ENCODE measurements around the gene CALML3.
"Not testable (repeated sequence)": the region's sequence is repeated elsewhere in the genome, so short reads cannot be mapped to it uniquely, and the experiment has no call there.

CALML3 gene

DNA sequence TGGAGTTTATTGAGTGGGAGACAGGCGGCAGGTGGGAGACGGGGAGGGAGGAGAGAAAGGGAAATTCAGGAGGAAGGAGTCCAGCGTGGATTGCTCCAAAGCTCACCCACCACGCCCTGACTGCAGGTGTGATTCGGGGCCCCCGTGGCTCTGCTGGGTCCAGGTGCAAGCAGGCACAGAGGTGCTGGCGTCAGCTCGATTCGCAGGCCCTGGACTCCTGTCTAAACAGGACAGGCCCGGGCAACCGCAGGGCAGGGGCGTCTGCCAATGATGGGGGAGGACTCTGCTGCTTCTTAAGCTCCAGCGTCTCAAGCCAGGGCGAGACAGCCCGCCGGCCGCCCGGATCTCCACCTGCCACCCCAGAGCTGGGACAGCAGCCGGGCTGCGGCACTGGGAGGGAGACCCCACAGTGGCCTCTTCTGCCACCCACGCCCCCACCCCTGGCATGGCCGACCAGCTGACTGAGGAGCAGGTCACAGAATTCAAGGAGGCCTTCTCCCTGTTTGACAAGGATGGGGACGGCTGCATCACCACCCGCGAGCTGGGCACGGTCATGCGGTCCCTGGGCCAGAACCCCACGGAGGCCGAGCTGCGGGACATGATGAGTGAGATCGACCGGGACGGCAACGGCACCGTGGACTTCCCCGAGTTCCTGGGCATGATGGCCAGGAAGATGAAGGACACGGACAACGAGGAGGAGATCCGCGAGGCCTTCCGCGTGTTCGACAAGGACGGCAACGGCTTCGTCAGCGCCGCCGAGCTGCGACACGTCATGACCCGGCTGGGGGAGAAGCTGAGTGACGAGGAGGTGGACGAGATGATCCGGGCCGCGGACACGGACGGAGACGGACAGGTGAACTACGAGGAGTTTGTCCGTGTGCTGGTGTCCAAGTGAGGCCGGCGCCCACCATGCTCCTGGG, at the start of gene CALML3:
TSS of gene CALML3 (plus strand) at position 321 of the 920 bp plus-strand sequence. CDS start at position 446, 125 bp downstream.
- no peak for DNase-seq (ENCODE audit: low read depth in 2 of 2)

DNA sequence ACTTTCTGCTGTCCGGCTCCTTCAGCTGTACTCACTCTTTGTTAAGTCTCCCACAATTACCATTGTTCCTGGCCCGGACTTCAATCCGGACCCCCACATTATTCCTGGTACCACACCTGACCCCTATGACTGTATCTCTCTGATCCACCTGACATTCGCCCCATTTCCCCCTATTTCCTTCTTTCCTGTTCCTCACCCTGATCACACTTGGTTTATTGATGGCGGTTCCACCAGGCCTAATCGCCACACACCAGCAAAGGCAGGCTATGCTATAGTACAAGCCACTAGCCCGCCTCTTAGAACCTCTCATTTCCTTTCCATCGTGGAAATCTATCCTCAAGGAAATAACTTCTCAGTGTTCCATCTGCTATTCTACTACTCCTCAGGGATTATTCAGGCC, 49.7 kb upstream of the CALML3 start:
- DNase-seq (ENCODE audit: low read depth in 2 of 2), result not testable (repeated sequence)

DNA sequence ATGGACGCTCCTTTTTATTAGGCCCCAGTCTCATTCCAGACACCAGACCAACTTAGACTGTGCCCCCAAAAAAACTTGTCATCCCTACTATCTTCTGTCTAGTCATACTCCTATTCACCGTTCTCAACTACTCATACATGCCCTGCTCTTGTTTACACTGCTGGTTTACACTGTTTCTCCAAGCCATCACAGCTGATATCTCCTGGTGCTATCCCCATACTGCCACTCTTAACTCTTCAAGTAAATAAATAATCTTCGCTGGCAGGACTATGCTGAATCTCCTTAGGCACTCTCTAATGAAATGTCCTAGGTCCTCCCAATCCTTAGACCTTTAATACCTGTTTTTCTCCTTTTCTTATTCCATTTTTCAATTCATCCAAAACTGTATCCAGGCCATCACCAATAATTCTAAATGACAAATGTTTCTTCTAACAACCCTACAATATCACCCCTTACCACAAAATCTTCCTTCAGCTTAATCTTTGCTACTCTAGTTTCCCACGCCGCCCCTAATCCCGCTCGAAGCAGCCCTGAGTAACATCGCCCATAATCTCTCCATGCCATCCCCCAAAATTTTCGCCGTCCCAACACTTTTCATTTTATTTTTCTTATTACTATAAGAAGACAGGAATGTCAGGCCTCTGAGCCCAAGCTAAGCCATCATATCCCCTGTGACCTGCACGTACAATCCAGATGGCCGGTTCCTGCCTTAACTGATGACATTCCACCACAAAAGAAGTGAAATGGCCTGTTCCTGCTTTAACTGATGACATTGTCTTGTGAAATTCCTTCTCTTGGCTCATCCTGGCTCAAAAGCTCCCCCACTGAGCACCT, 48.6 kb upstream of the CALML3 start:
- DNase-seq (ENCODE audit: low read depth in 2 of 2), result not testable (repeated sequence)

DNA sequence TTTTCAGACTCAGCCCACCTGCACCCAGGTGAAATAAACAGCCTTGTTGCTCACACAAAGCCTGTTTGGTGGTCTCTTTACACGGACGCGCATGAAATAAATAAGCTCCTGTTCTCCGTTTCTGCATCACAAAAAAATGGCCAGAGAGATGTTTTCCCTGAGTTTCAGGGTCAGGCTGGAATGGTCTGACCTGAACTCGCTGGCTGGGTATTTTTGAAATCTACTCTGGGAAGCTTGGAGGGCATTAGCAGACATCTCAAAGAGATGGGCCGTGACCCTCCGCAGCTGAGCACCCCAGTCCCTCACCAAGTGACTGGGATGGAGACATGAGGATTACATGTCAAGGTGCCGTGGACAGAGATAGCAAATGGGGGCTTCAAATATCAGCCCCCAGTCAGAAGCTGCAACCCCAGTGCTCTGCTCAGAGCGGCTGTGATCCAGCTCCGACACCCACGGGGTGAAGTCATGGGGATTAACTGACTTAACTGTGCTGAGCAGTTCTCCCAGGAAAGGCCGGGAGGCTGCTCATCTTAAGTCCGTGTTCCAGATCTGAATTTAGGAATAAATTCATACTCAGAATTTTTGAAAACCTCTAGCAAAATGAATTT, 47.7 kb upstream of the CALML3 start:
- no peak for DNase-seq (ENCODE audit: low read depth in 2 of 2)

DNA sequence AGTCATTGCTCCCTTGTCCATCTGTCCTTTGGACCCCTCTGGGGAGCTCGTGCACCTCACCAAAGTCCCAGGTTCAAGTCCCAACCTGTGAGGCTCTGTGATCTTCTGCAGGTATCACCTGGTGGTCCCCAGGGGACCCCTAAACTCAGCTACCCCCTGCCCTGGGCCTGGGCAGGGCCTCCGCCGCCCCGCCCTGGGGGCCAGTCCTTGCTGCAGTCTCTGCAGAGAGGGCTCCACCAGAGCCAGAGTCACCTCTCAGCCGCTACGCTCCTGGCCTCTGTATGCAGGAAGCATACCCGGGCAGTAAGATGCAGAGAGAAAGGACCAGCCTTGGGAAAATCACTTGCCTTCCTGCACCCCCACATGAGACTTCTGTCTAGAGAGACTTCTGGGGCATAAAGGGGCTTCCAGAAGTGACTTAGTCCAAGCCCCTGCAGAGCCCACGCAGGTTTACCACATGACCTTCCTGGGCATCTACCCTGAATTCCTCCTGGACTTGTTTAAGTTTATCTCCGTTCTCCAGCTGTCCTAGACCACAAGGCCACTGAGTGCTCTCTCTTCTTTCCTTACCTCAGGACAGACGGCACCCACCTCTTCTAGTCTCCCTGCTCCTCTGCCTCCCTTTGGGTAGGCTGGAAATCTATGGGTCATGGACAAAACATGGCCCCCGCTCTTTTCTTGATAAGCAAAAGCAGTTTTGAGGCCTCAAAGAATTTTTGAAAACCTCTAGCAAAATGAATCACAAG, 46.6 kb upstream of the CALML3 start:
- no peak for DNase-seq (ENCODE audit: low read depth in 2 of 2)

DNA sequence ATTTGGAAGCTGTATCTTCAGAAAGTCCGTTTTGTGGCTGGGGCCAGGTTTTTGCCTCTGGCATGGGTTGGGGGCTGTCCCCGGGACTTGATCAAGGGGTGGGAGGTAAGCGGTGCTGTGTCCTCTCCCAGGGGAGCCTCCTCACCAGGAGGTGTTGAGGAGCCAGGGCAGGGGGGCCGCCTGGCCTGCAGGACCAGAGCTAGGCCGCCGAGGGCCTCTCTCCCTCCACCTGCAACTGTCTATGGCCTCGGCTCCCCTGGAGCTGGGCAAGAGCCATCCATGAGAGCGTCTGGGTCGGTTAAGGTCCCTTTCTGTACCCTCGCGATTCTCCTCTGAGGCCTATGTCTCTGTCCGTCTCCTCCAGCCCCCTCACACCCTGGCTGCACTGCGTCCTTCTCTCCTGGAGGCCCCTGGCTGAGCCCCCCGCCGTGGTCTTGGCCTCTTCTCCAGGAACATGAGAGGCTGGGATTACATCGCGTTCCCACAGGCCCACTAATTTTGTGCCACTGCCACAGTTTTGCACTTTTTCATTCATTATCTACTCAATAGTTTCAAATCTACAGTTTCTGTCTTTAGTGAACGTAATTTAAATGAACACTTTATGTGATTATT, 46.0 kb upstream of the CALML3 start:
- no peak for DNase-seq (ENCODE audit: low read depth in 2 of 2)

DNA sequence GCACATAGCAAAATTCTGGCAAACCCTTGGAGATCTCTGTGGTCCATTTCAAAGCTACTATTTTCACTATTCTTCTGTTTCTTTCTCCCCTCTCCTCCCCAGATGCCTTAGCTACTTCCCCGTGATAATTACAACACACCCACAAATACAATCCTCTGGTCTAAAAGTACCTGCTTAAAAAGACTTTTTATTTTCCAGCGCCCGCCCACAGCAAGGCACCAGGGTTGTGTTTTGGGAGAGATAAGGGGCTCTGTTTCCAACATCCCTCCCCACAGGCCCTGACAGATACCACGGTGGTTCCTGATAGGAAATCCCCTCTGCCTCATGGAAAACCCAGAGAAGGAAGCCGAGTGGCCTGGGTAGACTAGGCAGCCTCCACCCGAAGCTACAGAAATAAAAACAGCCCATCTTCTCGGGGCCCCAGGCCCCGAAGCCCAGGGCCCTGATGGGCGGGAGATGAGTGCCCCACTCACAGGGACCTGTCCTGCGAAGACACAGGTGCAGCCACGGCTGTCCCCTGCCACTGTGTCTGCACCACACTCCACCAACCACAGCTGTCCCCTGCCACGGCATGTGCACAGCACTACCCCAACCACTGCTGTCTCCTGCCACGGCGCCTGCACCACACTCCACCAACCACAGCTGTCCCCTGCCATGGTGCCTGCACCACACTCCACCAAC, 45.1 kb upstream of the CALML3 start:
- no peak for DNase-seq (ENCODE audit: low read depth in 2 of 2)

DNA sequence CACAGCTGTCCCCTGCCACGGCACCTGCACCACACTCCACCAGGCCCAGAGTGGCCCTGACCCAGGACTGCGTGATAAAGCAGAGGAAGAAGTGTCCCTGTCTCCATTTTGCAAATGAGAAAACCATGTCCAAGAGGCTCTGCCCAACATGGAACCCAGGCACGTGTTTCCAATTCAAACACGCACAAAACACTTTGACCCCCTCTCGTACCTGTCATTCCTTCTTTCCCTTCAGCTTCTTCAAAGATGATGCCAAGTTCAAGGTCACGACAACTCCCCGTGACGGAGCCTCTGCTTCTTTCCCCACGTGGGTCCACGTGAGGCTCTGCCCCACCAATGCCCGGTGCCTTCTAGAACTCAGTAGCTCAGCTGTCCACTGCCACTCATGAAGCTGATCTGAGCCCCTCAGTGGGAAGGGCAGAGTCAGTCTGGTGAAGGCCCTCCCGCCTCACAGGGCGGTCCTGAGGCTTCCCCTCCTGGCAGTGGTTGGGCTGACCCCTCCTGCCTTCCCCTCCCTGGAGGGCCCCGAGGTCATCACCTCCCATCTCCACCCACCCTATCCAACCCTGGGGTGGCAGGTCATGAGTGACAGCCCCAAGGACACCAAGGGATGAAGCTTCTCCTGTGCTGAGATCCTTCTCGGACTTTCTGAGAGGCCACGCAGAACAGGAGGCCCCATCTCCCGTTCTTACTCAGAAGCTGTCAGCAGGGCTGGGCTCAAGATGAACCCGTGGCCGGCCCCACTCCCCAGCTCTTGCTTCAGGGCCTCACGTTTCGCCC, 44.4 kb upstream of the CALML3 start:
- no peak for DNase-seq (ENCODE audit: low read depth in 2 of 2)

DNA sequence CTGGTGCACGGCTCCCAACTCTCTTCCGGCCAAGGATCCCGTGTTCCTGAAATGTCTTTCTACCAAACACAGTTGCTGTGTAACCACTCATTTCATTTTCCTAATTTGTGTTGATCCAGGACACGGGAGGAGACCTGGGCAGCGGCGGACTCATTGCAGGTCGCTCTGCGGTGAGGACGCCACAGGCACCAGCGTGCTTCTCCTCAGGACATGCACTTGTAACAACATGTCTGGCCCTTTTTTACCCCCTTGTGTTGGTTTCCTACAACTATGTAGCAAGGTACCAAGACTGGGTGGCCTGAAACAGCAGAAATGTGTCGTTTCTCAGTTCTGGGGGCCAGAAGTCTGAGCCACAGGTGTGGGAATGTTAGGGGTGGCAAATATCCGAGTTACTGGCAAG, 43.6 kb upstream of the CALML3 start:
- DNase-seq (ENCODE audit: low read depth in 2 of 2), result no peak

DNA sequence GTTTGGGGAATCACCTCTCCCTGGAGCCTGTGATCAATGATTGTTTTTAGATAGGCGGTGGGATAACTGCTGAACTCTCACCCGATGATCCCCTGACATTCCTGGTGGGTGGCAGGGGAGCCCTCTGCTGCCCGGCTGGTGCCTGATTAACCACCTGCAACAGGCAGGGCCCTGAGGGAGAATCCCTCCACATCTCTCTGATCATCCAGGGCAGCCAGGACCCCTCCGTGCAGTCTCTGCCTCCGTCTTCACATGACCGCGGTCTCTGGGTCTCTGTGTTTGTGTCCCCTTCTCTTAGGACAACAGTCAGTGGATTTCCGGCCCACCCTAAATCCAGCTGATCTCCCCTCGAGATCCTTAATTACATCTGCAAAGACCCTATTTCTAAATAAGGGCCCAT, 42.7 kb upstream of the CALML3 start:
- DNase-seq (ENCODE audit: low read depth in 2 of 2), result no peak

DNA sequence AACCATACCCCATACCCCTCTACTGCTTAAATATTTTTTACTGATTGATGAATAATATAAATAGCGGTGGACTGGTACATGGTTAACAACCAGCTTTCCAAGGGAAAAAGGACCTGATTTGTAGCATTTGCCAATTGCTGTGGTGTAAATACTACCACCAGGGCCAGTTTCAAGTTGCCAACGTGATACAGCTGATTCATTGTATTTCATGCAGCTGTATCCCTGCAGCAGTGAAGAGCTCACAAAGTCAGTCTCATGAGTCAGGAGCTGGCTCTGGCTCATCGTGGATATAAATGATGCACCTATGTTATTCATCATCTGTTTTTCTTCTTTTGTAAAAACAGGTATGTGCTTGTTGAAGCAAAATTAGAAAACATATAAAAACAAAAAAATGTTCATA, 40.6 kb upstream of the CALML3 start:
- no peak for DNase-seq (ENCODE audit: low read depth in 2 of 2)

DNA sequence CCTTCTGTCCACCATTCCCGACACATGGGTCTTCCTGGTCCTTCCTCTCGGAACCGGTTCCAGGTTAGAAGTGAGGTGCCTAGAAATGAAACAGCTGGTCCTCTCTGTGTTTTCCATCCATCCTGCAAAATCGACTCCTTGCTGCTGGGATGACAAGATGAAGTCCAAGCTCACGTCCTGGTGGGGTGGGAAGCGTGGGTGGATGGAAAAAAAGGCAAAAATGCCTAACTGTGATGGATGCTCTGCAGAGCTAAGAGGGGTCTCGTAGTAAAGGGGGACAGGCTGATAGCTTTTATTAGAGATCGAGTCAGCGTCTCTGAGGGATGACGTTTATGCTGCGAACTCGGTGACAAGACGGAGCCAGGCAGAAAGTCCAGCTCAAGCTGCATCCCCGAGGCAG, 39.5 kb upstream of the CALML3 start:
- DNase-seq (ENCODE audit: low read depth in 2 of 2), result no peak

DNA sequence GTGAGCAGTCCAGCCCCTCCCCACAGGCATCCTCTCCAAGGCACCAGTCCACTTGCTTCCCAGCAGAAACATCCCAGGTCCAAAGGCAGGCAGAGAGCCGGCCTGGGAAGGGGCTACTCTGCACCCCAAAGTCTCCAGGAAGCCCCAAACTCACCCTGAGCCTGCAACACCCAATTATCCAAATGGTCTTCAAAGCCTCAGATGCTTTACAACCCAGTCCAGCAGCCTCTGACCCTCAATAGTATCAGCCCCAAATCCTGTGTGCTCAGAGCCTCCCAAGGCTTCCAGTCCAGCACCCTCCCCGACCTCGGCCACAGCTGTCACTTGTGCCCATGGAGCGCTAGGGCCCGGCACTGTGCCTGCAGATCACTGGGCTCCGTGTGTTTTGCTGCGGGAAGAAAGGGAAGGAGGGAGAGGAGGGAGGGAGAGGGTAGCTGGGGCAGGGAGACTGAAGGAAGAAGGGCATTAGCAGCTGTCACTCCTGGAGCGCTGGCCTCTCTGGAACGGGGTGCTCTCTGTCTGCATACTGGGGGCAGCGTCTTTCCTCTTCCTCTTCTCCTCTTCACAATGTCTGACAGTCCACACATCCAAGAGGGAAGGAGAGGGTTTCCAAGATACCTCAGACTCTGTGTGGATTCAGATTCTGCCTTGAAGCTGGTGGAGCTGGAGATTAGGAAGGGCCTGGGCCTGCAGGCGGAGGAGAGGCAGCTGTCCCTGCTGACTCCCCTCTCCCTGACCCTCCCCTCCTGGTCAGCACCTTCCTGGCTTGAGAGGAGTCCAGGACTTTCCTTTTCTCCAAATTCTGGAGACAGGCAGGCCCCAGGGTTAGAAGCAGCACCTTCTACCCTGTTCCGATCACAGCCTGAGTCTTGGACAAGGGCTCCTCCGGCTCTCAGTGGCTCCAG, 38.6 kb upstream of the CALML3 start:
- no peak for DNase-seq (ENCODE audit: low read depth in 2 of 2)

DNA sequence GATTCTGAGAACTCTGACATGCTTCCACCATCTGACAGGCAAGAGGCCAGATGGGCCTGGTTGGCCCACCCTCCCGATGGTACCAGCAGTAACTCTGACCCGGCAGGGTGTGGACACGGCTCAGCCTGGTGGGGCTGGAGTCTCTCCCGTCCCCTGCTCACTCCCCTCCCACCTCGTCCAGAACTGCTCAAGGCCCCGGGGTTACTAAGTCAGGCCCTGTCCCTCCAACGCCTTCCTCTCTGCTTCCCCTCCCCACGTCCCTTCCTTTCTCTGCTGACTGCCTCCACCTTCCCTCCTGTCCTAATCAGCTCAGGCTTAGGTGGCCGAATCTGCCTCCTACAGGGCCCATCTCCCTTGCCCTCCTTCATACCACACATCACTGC, 37.9 kb upstream of the CALML3 start:
- DNase-seq (ENCODE audit: low read depth in 2 of 2), result no peak

DNA sequence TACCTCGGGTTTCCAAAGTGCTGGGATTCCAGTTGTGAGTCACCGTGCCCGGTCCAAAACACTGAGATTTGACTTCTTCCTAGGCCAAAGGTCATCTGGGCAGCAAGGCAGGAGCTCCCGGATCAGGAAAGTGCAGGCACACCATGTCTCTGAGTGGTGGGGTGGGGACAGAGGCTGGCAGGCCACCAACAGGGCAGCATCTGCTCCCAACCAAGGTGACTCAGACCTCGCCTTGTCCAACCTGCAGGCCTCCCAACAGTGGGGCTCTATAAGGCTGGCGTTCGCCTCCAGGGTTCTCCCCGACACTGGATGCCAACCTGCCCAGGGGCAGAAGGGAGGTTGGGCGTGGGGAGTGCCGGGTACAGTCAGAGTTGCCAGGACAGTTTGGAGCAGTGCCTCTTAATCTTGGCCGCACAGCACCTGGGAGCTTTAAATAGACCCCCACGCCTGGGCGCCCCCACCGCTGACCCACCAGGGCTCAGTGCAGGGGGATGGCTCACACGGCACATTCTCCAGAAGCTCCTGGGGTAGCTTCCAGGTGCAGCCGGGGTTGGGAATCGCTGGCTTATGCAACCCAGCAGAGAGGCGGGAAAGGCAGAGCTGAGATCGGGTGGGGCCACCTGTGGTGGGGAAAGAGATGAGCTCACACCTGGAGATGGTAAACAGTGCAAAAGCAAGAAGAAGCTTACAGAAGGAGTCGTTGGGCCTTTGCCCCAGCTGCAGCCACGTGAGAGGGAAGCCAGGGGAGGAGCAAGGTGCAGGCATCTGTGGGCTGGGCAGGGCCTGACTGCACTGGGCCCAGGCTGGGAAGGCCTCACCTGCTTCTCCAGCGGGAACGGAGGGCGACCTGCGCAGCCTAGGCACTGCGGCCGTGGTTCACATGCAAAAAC, 36.2 kb upstream of the CALML3 start:
- no peak for DNase-seq (ENCODE audit: low read depth in 2 of 2)

DNA sequence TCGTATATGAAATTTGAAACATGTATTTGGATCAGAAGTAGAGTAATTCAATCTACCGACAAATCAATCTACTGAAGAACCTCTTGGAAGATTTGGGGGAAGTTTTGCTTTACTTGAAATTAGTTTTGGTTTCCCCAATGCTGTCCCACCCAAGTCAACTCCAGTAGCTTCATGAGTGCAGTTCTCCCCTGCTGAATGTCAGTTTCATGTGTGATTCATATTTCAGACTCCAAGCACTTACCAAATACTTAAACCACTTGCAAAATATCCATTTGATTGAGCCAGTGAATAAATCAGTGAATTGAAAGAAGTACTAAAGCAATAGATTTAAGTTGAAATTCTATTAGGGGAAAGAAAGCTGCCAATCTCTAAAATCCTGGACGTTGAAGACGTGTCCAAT, 34.7 kb upstream of the CALML3 start:
- no peak for DNase-seq (ENCODE audit: low read depth in 2 of 2)

DNA sequence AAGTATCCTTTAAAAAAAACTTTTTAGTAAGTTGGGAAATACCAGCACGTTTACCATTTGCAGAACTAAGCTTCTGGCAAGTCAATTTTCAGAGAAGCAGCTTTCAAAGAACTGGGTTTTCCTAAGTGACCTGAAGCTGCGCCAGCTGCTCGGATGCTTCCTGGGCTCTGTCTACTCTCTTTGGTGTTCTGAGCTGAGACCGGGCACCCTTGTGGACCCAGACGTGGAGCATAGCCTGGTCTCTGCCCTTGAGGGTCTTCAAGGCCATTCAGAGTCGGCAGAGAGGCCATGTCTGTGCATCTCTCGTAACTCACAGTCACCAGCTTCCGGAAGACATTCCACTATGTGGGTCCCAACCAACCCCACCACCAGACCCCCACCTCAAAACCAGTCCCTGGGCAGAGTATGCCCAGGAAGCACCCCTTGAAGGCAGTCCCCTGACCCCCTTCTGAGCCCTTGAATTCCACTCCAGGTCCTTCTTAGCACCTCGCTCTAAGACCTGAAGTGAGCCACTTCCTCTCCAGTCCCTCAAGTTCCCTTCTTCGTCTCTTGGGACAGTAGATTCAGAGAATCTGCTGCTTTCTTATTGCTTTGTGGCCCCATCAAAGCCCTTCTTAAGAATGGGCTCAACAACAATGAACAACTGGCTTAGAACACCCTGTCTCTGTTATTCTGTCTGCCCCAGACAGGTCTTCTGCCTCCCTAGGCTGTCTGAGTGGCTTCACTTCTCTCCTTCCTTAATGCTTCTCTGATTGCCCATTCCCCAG, 33.9 kb upstream of the CALML3 start:
- DNase-seq (ENCODE audit: low read depth in 2 of 2), result no peak
